ENCODE measurements around the gene AMOTL2.

The AMOTL2 gene

GRCh38 chr3:134389865-134390264 is 15.6 kb upstream of the AMOTL2 start:
- H3K4me1 ChIP-seq = peaks cover 4% of the 10 kb centered on the region
- no peak overlapping the region for H3K4me3 ChIP-seq (ENCODE audit: low read depth, low read length)
- H3K9ac ChIP-seq = no peak overlapping the region
- TF ChIP-seq, protein P1, sequence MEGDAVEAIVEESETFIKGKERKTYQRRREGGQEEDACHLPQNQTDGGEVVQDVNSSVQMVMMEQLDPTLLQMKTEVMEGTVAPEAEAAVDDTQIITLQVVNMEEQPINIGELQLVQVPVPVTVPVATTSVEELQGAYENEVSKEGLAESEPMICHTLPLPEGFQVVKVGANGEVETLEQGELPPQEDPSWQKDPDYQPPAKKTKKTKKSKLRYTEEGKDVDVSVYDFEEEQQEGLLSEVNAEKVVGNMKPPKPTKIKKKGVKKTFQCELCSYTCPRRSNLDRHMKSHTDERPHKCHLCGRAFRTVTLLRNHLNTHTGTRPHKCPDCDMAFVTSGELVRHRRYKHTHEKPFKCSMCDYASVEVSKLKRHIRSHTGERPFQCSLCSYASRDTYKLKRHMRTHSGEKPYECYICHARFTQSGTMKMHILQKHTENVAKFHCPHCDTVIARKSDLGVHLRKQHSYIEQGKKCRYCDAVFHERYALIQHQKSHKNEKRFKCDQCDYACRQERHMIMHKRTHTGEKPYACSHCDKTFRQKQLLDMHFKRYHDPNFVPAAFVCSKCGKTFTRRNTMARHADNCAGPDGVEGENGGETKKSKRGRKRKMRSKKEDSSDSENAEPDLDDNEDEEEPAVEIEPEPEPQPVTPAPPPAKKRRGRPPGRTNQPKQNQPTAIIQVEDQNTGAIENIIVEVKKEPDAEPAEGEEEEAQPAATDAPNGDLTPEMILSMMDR (IDR thresholded peaks at IDR 0.05) = no peak
- no peaks in the 10 kb centered on the region for H3K27me3 ChIP-seq (ENCODE audit: control insufficient read depth, insufficient read depth, low read length)
- H3K9me3 ChIP-seq (ENCODE audit: control insufficient read depth, low read length) = no peaks in the 10 kb centered on the region
- H3K27ac ChIP-seq = no peak overlapping the region
- H2AFZ ChIP-seq = no peak overlapping the region
- no peaks in the 10 kb centered on the region for H3K36me3 ChIP-seq (ENCODE audit: control insufficient read depth, insufficient read depth, low read length)
- H3K4me2 ChIP-seq (ENCODE audit: low read length) = no peak overlapping the region
- no peaks in the 10 kb centered on the region for H3K79me2 ChIP-seq

DNA sequence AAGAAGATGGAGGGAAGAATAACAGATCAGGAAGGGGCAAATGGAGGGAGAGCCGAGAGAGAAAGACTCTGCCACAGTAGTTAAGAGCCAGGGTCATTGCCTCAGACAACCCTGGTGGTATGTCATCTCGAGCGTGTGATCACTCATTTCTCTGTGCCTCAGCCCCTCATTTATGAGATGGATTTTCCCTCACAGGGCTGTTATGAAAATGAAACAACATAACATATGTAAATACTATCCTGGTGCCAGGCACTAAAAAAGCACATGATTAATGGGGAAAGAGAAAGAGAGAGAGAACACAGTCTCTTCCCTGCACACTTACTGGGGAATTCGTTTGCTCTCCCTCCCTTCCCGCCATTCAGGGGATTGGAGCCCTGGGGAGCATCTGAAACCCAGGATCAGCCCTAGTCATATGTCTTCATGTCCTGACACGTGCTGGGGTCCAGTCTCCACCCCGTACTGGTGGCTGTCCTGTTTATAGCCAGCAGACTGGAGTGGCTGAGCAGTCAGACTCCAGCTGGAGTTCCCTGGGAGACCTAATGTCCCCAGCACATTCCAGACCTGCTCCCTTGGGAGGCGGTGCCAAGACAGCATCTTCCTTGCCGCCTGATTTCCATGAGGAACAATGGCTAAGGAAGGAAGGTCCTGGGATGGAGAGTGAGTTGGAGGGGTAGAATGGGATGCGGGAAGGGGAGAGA is 14.7 kb upstream of the AMOTL2 start:
- TF ChIP-seq, protein P1 (IDR thresholded peaks at IDR 0.05) = no peak
- Histone ChIP-seq H3K4me3 (ENCODE audit: low read depth, low read length) (no peak overlapping the region), H3K27me3 (ENCODE audit: control insufficient read depth, insufficient read depth, low read length) (no peaks in the 10 kb centered on the region), H2AFZ (no peak overlapping the region), H3K9me3 (ENCODE audit: control insufficient read depth, low read length) (no peaks in the 10 kb centered on the region), H3K9ac (no peak overlapping the region), H3K27ac (no peak overlapping the region), H3K4me1 (peaks cover 4% of the 10 kb centered on the region), H3K79me2 (no peaks in the 10 kb centered on the region), H3K36me3 (ENCODE audit: control insufficient read depth, insufficient read depth, low read length) (no peaks in the 10 kb centered on the region), H3K4me2 (ENCODE audit: low read length) (no peak overlapping the region)

DNA sequence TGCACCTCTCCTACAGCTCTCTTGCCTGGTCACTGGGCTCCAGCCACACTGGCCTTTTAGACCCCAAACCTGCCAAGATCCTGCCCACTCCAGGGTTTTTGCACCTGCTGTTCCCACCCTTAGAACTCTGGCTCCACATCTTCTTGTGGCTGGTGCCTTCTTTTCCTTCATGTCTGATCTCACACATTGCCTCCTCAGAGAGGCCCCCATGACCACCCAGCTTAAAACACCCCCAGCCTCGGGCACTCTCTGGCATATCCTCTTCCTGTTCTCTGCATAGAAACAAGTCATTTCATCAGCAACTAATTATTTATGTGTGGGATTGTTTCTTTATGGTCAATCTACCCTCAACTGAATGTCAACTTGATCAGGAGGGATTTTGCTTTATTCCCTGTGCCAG is 14.0 kb upstream of the AMOTL2 start:
- TF ChIP-seq, protein P1 (IDR thresholded peaks at IDR 0.05) = no peak
- no peaks in the 10 kb centered on the region for H3K79me2 ChIP-seq

GRCh38 chr3:134387293-134387692 is 13.0 kb upstream of the AMOTL2 start:
- Histone ChIP-seq H3K9ac (no peak overlapping the region), H3K27ac (no peak overlapping the region), H3K27me3 (ENCODE audit: control insufficient read depth, insufficient read depth, low read length) (no peaks in the 10 kb centered on the region), H3K79me2 (no peaks in the 10 kb centered on the region), H3K9me3 (ENCODE audit: control insufficient read depth, low read length) (no peaks in the 10 kb centered on the region), H2AFZ (no peak overlapping the region), H3K4me3 (ENCODE audit: low read depth, low read length) (no peak overlapping the region), H3K4me1 (peaks cover 4% of the 10 kb centered on the region), H3K36me3 (ENCODE audit: control insufficient read depth, insufficient read depth, low read length) (no peaks in the 10 kb centered on the region), H3K4me2 (ENCODE audit: low read length) (no peak overlapping the region)
- TF ChIP-seq, protein P1 (IDR thresholded peaks at IDR 0.05) = no peak

More for the DNA sequence above, 14.0 kb upstream of the AMOTL2 start:
- H3K27ac ChIP-seq = no peak overlapping the region
- H3K27me3 ChIP-seq (ENCODE audit: control insufficient read depth, insufficient read depth, low read length) = no peaks in the 10 kb centered on the region
- H3K36me3 ChIP-seq (ENCODE audit: control insufficient read depth, insufficient read depth, low read length) = no peaks in the 10 kb centered on the region
- no peak overlapping the region for H3K4me3 ChIP-seq (ENCODE audit: low read depth, low read length)
- no peak overlapping the region for H3K9ac ChIP-seq
- no peak overlapping the region for H3K4me2 ChIP-seq (ENCODE audit: low read length)
- H3K4me1 ChIP-seq = peaks cover 4% of the 10 kb centered on the region
- H2AFZ ChIP-seq = no peak overlapping the region
- H3K9me3 ChIP-seq (ENCODE audit: control insufficient read depth, low read length) = no peaks in the 10 kb centered on the region

DNA sequence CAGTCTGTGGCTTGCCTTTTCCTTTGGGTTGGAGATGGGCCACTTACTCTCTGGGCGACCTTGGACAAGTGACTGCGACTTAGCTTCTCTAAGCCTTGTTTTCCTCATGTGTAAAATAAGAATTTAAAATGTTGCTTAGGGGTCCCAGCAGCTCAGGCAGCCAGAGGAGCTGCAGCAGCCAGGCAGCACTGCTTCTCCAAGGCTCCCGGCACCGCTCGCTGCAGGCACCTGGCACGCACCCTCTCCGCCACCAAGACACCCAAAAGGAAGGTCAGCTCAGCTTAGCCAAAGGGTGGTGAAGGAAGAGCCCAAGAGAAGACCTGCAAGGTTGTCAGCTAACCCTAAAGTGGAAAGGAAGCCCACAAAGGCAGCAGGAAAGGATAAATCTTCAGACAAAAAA is 10.7 kb upstream of the AMOTL2 start:
- TF ChIP-seq, protein P1 (IDR thresholded peaks at IDR 0.05) = no peak
- Histone ChIP-seq H3K4me1 (peaks cover 4% of the 10 kb centered on the region), H3K9me3 (ENCODE audit: control insufficient read depth, low read length) (no peaks in the 10 kb centered on the region), H3K4me3 (ENCODE audit: low read depth, low read length) (no peak overlapping the region), H3K9ac (no peak overlapping the region), H3K27me3 (ENCODE audit: control insufficient read depth, insufficient read depth, low read length) (no peaks in the 10 kb centered on the region), H3K27ac (no peak overlapping the region), H2AFZ (no peak overlapping the region), H3K36me3 (ENCODE audit: control insufficient read depth, insufficient read depth, low read length) (no peaks in the 10 kb centered on the region), H3K79me2 (no peaks in the 10 kb centered on the region), H3K4me2 (ENCODE audit: low read length) (no peak overlapping the region)
